Upper lobe of right lung (tissue), 1 donor: ENCODE data around the gene SMCO2. TPM values are rescaled to one million over a fixed set of nuclear protein-coding genes. Genes with fewer than 3 reads are reported as not detected.

Experiments
- ATAC-seq: fragments of 200-7000 bp; cut with Tn5 transposase; one replicate; pipeline ENCODE4 v1.9.1; 2020; ENCODE audit warnings: mild to moderate bottlenecking, moderate library complexity
- DNase-seq: peaks from one replicate; pipeline ENCODE4 v3.0.0-alpha.2; 2020
- H3K27ac ChIP-seq: fragments of 200-600 bp; one replicate; pipeline ENCODE4 v1.8.0; 2022
- H3K27me3 ChIP-seq: fragments of 200-600 bp; one replicate; pipeline ENCODE4 v1.8.0; 2022; ENCODE audit warnings: mild to moderate bottlenecking
- H3K36me3 ChIP-seq: fragments of 200-600 bp; one replicate; pipeline ENCODE4 v1.8.0; 2022
- H3K4me1 ChIP-seq: fragments of 200-600 bp; one replicate; pipeline ENCODE4 v1.8.0; 2022
- H3K4me3 ChIP-seq: fragments of 200-600 bp; one replicate; pipeline ENCODE4 v1.8.0; 2022; ENCODE audit warnings: mild to moderate bottlenecking
- H3K9me3 ChIP-seq: fragments of 200-600 bp; one replicate; pipeline ENCODE4 v1.8.0; 2022
- intact Hi-C: fragments of 100-400 bp; cut with DNase I; formaldehyde crosslinking; loops from one replicate; pipeline ENCODE4 v1.11.0; 2022
- total RNA-seq: library from RNA; stranded (reverse); fragmentation: NEBNext Ultra II Directional; extraction: Animal tissue kit (Norgen Biotek cat#: 25700); gene quantifications from one replicate; pipeline ENCODE4 v1.2.1, GENCODE V29; 2021
- TF ChIP-seq, protein P1 (sequence below): fragments of 200-600 bp; IDR thresholded peaks from one replicate; pipeline ENCODE4 v1.8.0; 2022; ENCODE audit warnings: antibody characterized with exemption
- donor health status: DM: no; HTN: yes; CAD: no; lungs with severe emphysema.

SMCO2 gene
- total RNA-seq, 1 donor from 2014 or later, result 0.38 TPM

DNA sequence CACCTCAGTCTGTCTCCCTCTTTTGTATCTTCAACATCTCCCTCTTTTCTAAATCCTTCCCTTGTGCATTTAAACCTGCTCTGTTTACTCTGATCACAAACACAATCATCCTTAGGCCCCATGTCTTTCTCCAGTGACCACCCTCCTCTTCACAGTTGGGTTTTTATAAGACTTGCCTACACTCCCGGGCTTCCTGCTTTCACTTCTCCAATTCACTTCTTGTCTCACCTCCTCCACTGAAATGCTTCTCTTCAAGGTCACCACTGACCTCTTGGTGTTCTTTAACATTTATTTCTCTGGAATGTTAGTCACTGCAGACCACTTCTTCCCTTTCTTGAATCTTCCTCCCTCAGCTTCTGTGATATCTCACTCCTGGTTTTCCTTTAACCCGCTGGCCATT lies 8.7 kb upstream of the SMCO2 start:
- H3K4me3 ChIP-seq, result no peak overlapping the region
- no peaks in the 10 kb centered on the region for H3K9me3 ChIP-seq
- TF ChIP-seq, protein P1, sequence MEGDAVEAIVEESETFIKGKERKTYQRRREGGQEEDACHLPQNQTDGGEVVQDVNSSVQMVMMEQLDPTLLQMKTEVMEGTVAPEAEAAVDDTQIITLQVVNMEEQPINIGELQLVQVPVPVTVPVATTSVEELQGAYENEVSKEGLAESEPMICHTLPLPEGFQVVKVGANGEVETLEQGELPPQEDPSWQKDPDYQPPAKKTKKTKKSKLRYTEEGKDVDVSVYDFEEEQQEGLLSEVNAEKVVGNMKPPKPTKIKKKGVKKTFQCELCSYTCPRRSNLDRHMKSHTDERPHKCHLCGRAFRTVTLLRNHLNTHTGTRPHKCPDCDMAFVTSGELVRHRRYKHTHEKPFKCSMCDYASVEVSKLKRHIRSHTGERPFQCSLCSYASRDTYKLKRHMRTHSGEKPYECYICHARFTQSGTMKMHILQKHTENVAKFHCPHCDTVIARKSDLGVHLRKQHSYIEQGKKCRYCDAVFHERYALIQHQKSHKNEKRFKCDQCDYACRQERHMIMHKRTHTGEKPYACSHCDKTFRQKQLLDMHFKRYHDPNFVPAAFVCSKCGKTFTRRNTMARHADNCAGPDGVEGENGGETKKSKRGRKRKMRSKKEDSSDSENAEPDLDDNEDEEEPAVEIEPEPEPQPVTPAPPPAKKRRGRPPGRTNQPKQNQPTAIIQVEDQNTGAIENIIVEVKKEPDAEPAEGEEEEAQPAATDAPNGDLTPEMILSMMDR, result no peak
- intact Hi-C loops, result loop anchor here (10.0 kb wide), 1 partner anchor 217 kb away; no protein-coding TSS in a partner anchor
- no peaks in the 10 kb centered on the region for H3K27me3 ChIP-seq
- no peaks in the 10 kb centered on the region for H3K36me3 ChIP-seq
- H3K4me1 ChIP-seq, result no peaks in the 10 kb centered on the region
- ATAC-seq, result peak; percentile 58
- no peak for DNase-seq
- no peak overlapping the region for H3K27ac ChIP-seq

DNA sequence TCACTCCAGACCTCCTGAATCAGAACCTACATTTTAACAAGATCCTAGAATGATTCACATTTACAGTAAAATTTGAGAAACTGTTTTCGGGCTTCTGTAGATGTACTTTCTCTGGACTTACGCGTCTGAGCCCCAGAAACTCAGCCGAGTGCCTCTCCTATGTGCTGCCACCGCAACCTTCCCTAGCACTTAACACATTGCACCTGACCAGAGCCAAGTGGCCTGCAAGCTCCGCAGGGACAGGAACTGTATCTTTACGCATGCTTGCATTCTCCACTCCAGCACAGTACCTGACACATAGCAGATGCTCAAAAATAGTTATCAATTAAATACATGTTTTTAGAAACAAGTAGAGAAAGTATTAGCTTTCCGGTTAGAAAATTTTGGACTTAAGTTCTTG lies 1.2 kb downstream of the SMCO2 start:
- Histone ChIP-seq H3K27ac (no peak overlapping the region), H3K27me3 (no peaks in the 10 kb centered on the region), H3K4me1 (no peaks in the 10 kb centered on the region), H3K36me3 (no peaks in the 10 kb centered on the region), H3K4me3 (no peak overlapping the region), H3K9me3 (peaks cover 6% of the 10 kb centered on the region)
- ATAC-seq (no peak), DNase-seq (no peak)
- TF ChIP-seq, protein P1, result no peak
- intact Hi-C loops, result no loop called here

DNA sequence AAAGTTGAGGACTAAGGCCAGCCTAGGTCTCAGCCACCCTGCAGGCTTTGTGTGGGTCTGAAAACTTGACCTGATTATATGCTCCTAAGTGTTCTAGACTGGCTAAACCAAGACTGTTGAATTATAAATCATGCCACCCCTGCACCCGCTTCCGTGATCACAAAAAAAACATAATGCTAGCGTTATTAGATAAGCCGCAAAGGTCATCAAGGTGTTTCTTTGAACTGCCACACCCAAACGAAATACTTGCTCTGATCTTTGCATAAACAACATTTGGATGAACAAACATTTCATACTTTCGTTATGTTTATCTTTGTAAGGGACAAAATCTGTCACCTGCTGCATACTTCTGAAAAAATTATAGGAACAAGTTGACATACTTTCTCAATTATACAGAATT lies 2.5 kb downstream of the SMCO2 start:
- H3K27ac ChIP-seq, result no peak overlapping the region

DNA sequence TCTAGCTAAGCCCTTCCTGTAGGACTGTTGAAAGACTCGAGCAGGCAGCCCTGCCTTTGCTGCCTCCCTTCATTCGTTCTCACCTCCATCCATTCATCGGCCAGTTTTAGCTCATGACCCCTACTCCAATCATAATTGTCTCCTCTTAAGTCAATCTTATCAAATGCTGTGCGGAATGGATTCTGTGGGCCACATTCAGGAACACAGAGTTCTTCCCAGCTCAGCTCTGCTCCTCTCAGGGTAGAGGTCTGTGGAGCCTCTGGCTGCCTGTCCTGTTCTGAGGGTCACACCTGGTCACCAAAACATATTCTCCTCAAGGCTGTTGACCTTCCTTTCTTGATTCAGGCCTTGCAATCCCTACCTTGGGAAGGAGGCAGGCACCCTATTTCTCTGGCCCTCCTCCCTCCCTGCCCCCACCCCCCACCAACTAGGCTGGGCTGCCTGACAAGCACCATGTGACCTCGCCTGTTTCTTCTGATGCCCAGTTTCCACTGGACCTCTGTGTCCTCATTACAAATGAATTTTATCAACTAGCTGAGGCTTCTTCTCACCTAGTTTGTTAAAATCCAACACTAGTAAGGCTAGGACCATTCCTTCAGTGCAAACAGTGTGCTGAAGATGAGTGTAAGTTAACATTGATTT lies 3.5 kb downstream of the SMCO2 start:
- TF ChIP-seq, protein P1, result no peak
- peaks cover 6% of the 10 kb centered on the region for H3K9me3 ChIP-seq

More for the DNA sequence above, 2.5 kb downstream of the SMCO2 start:
- no peaks in the 10 kb centered on the region for H3K4me1 ChIP-seq
- intact Hi-C loops, result no loop called here
- H3K27me3 ChIP-seq, result no peaks in the 10 kb centered on the region
- TF ChIP-seq, protein P1, result no peak
- DNase-seq, result no peak
- peaks cover 6% of the 10 kb centered on the region for H3K9me3 ChIP-seq
- H3K36me3 ChIP-seq, result no peaks in the 10 kb centered on the region
- no peak overlapping the region for H3K4me3 ChIP-seq
- ATAC-seq, result no peak

DNA sequence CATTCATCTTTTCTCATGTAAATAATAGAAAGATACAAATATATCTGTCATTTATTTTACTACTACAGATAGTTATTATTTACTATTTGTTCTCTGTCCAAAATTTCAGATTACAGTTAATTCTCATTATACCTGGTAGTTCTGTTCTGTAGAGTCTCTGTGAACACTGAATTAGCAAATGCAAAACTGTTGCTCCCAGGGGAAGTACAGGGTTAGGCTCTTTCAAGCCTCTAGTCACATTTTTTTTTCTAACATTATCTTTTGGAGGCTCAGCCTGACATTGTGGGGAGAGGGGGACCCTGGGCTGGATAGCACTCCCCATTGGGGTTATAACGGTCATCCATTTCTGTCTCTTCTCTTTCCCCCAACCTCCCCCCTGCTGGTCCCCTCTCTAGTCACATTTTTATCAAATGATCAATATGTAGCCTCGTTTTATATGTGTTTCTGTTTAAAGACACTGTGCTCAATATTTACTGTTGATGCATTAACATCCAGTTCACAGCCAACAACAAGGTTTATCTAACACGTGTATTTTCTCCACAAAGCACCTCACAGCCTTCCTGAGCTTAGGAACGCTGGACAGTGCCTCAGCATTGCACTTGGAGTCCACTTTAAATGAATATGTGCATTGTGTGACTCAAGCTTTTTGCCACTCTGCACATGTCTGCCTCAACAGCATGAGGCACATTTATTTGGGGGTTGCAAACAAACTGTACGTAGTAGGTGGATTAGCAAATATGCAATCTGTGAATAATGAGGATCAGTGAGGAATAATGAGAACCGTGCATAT lies 4.7 kb downstream of the SMCO2 start:
- ATAC-seq (no peak), DNase-seq (no peak)
- no peaks in the 10 kb centered on the region for H3K27me3 ChIP-seq
- H3K27ac ChIP-seq, result no peak overlapping the region
- TF ChIP-seq, protein P1, result no peak
- H3K36me3 ChIP-seq, result no peaks in the 10 kb centered on the region
- intact Hi-C loops, result no loop called here
- no peaks in the 10 kb centered on the region for H3K4me1 ChIP-seq
- no peak overlapping the region for H3K4me3 ChIP-seq
- peaks cover 3% of the 10 kb centered on the region for H3K9me3 ChIP-seq

More for the DNA sequence above, 3.5 kb downstream of the SMCO2 start:
- intact Hi-C loops, result no loop called here
- no peak for DNase-seq
- Histone ChIP-seq H3K36me3 (no peaks in the 10 kb centered on the region), H3K4me1 (no peaks in the 10 kb centered on the region), H3K27ac (no peak overlapping the region), H3K27me3 (no peaks in the 10 kb centered on the region), H3K4me3 (no peak overlapping the region)
- ATAC-seq, result no peak
